ENCODE measurements around the gene MSH3. TPM values are rescaled to one million over a fixed set of nuclear protein-coding genes. Genes with fewer than 3 reads are reported as not detected.
"Not testable (repeated sequence)": the region's sequence is repeated elsewhere in the genome, so short reads cannot be mapped to it uniquely, and the experiment has no call there.

The MSH3 gene
- total RNA-seq, 1 donor from 2014 or later: 15.4 TPM

- no peak for TF ChIP-seq EZH2 (IDR thresholded peaks at IDR 0.05; ENCODE audit: insufficient read depth, low read length)
- TF ChIP-seq CTCF (IDR thresholded peaks at IDR 0.05; ENCODE audit: insufficient read depth, low read depth, low read length): no peak
- Histone ChIP-seq H3K36me3 (ENCODE audit: insufficient read depth, low read length) (peaks cover 33% of the 10 kb centered on the region), H3K27me3 (ENCODE audit: insufficient read depth, low read length) (no peaks in the 10 kb centered on the region), H3K79me2 (ENCODE audit: insufficient read depth, low read length) (peaks cover 15% of the 10 kb centered on the region), H3K27ac (ENCODE audit: low read depth, low read length) (no peak overlapping the region), H2AFZ (ENCODE audit: low read depth, low read length) (no peak overlapping the region), H3K4me2 (ENCODE audit: low read length) (no peak overlapping the region), H3K4me1 (ENCODE audit: insufficient read depth, low read length) (peaks cover 14% of the 10 kb centered on the region), H4K20me1 (ENCODE audit: insufficient read depth, low read length) (peaks cover 5% of the 10 kb centered on the region), H3K9ac (ENCODE audit: low read length) (no peak overlapping the region), H3K9me3 (ENCODE audit: insufficient read depth, low read depth, low read length) (no peaks in the 10 kb centered on the region), H3K4me3 (ENCODE audit: insufficient read depth, low read depth, low read length) (no peak overlapping the region)
- FAIRE-seq (no peak), DNase-seq (ENCODE audit: low read depth) (peak; percentile 17)
- peaks cover 12% of the 10 kb centered on the region for H3K4me1 Mint-ChIP-seq (ENCODE audit: low read depth, unreplicated experiment)
- no peaks in the 10 kb centered on the region for H3K27me3 Mint-ChIP-seq (ENCODE audit: low read depth, unreplicated experiment)
- no peaks in the 10 kb centered on the region for H3K9me3 Mint-ChIP-seq (ENCODE audit: unreplicated experiment)
- no peak overlapping the region for H3K4me3 Mint-ChIP-seq (ENCODE audit: unreplicated experiment)
- H3K36me3 Mint-ChIP-seq (ENCODE audit: low read depth, unreplicated experiment): peaks cover 14% of the 10 kb centered on the region
- no peak overlapping the region for H3K27ac Mint-ChIP-seq (ENCODE audit: unreplicated experiment)
These were observed 4.7 kb downstream of the MSH3 start for GRCh38 chr5:80659106-80659505.

DNA sequence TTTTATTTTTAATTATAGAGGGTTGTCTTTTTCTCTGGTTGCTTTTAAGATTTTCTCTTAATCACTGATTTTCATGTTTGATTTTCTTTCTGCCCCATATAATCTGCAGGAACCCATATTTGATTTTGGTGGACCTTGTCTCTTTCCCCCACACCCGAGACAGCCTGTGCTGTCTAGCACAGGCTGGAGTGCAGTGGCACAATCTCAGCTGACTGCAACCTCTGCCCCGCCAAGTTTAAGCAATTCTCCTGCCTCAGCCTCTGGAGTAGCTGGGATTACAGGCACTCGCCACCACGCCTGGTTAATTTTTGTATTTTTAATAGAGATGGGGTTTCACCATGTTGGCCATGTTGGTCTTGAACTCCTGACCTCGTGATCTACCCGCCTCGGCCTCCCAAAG, 6.2 kb downstream of the MSH3 start:
- not testable (repeated sequence) for H3K4me1 ChIP-seq (ENCODE audit: insufficient read depth, low read length); H3K9me3 Mint-ChIP-seq (ENCODE audit: unreplicated experiment); H3K27ac ChIP-seq (ENCODE audit: low read depth, low read length); DNase-seq (ENCODE audit: low read depth); H3K9ac ChIP-seq (ENCODE audit: low read length); H4K20me1 ChIP-seq (ENCODE audit: insufficient read depth, low read length); H2AFZ ChIP-seq (ENCODE audit: low read depth, low read length); H3K4me1 Mint-ChIP-seq (ENCODE audit: low read depth, unreplicated experiment); H3K4me3 Mint-ChIP-seq (ENCODE audit: unreplicated experiment); H3K9me3 ChIP-seq (ENCODE audit: insufficient read depth, low read depth, low read length); H3K27me3 Mint-ChIP-seq (ENCODE audit: low read depth, unreplicated experiment); FAIRE-seq; H3K4me3 ChIP-seq (ENCODE audit: insufficient read depth, low read depth, low read length); H3K4me2 ChIP-seq (ENCODE audit: low read length); H3K27me3 ChIP-seq (ENCODE audit: insufficient read depth, low read length); H3K27ac Mint-ChIP-seq (ENCODE audit: unreplicated experiment); H3K79me2 ChIP-seq (ENCODE audit: insufficient read depth, low read length)
- peaks cover 44% of the 10 kb centered on the region for H3K36me3 ChIP-seq (ENCODE audit: insufficient read depth, low read length)
- H3K36me3 Mint-ChIP-seq (ENCODE audit: low read depth, unreplicated experiment): peaks cover 19% of the 10 kb centered on the region

GRCh38 chr5:80662108-80662507, 7.7 kb downstream of the MSH3 start:
- H2AFZ ChIP-seq (ENCODE audit: low read depth, low read length): no peak overlapping the region
- no peak overlapping the region for H3K4me3 ChIP-seq (ENCODE audit: insufficient read depth, low read depth, low read length)
- Mint-ChIP-seq H3K27me3 (ENCODE audit: low read depth, unreplicated experiment) (no peaks in the 10 kb centered on the region), H3K4me3 (ENCODE audit: unreplicated experiment) (no peak overlapping the region), H3K9me3 (ENCODE audit: unreplicated experiment) (no peaks in the 10 kb centered on the region), H3K36me3 (ENCODE audit: low read depth, unreplicated experiment) (peaks cover 23% of the 10 kb centered on the region), H3K27ac (ENCODE audit: unreplicated experiment) (no peak overlapping the region), H3K4me1 (ENCODE audit: low read depth, unreplicated experiment) (no peaks in the 10 kb centered on the region)
- peaks cover 54% of the 10 kb centered on the region for H3K36me3 ChIP-seq (ENCODE audit: insufficient read depth, low read length)
- no peak overlapping the region for H3K27ac ChIP-seq (ENCODE audit: low read depth, low read length)
- H3K4me2 ChIP-seq (ENCODE audit: low read length): no peak overlapping the region
- no peaks in the 10 kb centered on the region for H3K27me3 ChIP-seq (ENCODE audit: insufficient read depth, low read length)
- H3K4me1 ChIP-seq (ENCODE audit: insufficient read depth, low read length): no peaks in the 10 kb centered on the region
- DNase-seq (ENCODE audit: low read depth) (no peak), FAIRE-seq (no peak)
- no peaks in the 10 kb centered on the region for H3K9me3 ChIP-seq (ENCODE audit: insufficient read depth, low read depth, low read length)
- peaks cover 6% of the 10 kb centered on the region for H4K20me1 ChIP-seq (ENCODE audit: insufficient read depth, low read length)
- H3K9ac ChIP-seq (ENCODE audit: low read length): no peak overlapping the region
- H3K79me2 ChIP-seq (ENCODE audit: insufficient read depth, low read length): peaks cover 2% of the 10 kb centered on the region
- TF ChIP-seq EZH2 (IDR thresholded peaks at IDR 0.05; ENCODE audit: insufficient read depth, low read length) (no peak), CTCF (IDR thresholded peaks at IDR 0.05; ENCODE audit: insufficient read depth, low read depth, low read length) (no peak)
